Fibroblast of lung (primary cell): ENCODE results near the gene EME1. TPM values are rescaled to one million over a fixed set of nuclear protein-coding genes. Genes with fewer than 3 reads are reported as not detected.

Source experiments
- DNase-seq, 2 donors: peaks; one replicate each; pipeline versions ENCODE4 v3.0.0 to v3.0.0-alpha.2; 2010; ENCODE audit warnings: low read depth in 2 of 2
- H2AFZ ChIP-seq: 2 replicates; pipeline ENCODE4 v1.5.1; 2012; ENCODE audit warnings: low read length, control low read depth, inconsistent platforms
- H3K27ac ChIP-seq: 2 replicates; pipeline ENCODE4 v1.5.1; 2011; ENCODE audit warnings: low read length, control low read depth; ENCODE audit not compliant: insufficient read depth
- H3K27me3 ChIP-seq: 2 replicates; pipeline ENCODE4 v1.5.1; 2011; ENCODE audit warnings: mild to moderate bottlenecking, low read length; ENCODE audit not compliant: control insufficient read depth, insufficient read depth
- H3K36me3 ChIP-seq: 2 replicates; pipeline ENCODE4 v1.5.1; 2011; ENCODE audit warnings: low read length; ENCODE audit not compliant: control insufficient read depth, insufficient read depth
- H3K4me1 ChIP-seq: 2 replicates; pipeline ENCODE4 v1.5.1; 2011; ENCODE audit warnings: low read length; ENCODE audit not compliant: control insufficient read depth, insufficient read depth; ENCODE audit errors: extremely low read depth
- H3K4me2 ChIP-seq: 2 replicates; pipeline ENCODE4 v1.5.1; 2011; ENCODE audit warnings: low read length, control low read depth; ENCODE audit not compliant: insufficient read depth; ENCODE audit errors: extremely low read depth
- H3K4me3 ChIP-seq, 4 experiments: fragments of 200-600 bp in 1 of 4; sonication (generic) in 1 of 4; replicated peaks in 1 of 4; 2 replicates each; pipeline ENCODE4 v1.5.1; 2011 to 2016; ENCODE audit warnings: low read length in 4 of 4, low read depth in 3 of 4, mild to moderate bottlenecking in 3 of 4, control low read depth in 2 of 4, inconsistent platforms in 1 of 4, mixed read lengths in 1 of 4; ENCODE audit not compliant: insufficient read depth in 1 of 4; ENCODE audit errors: control extremely low read depth in 1 of 4
- H3K79me2 ChIP-seq: 2 replicates; pipeline ENCODE4 v1.5.1; 2012; ENCODE audit warnings: mild to moderate bottlenecking, low read length, inconsistent platforms; ENCODE audit not compliant: control insufficient read depth, insufficient read depth
- H3K9ac ChIP-seq: 2 replicates; pipeline ENCODE4 v1.5.1; 2011; ENCODE audit warnings: mild to moderate bottlenecking, low read length, control low read depth; ENCODE audit not compliant: insufficient read depth
- H3K9me3 ChIP-seq: 2 replicates; pipeline ENCODE4 v1.5.1; 2012; ENCODE audit warnings: low read depth, low read length; ENCODE audit not compliant: control insufficient read depth, insufficient read depth
- H4K20me1 ChIP-seq: 2 replicates; pipeline ENCODE4 v1.5.1; 2011; ENCODE audit warnings: low read length; ENCODE audit not compliant: control insufficient read depth, insufficient read depth; ENCODE audit errors: extremely low read depth
- CTCF ChIP-seq, 2 donors: IDR thresholded peaks in 1 of 2; conservative IDR thresholded peaks in 1 of 2; 1 replicate in 1 of 2; 2 replicates in 1 of 2; pipeline ENCODE4 v1.5.1; 2011 to 2012; ENCODE audit warnings: low read length in 2 of 2, control low read depth in 1 of 2, inconsistent platforms in 1 of 2, low read depth in 1 of 2, mild to moderate bottlenecking in 1 of 2
- EZH2 ChIP-seq: IDR thresholded peaks from 2 replicates; pipeline ENCODE4 v1.5.1; 2012; ENCODE audit warnings: low read length, control low read depth, mild to moderate bottlenecking; ENCODE audit errors: missing control alignments
- polyA plus RNA-seq, 2 donors: library from polyadenylated mRNA; depleted of rRNA in 1 of 2; stranded (reverse) in 1 of 2; unstranded in 1 of 2; fragments of >200 nt; gene quantifications; 2 replicates each; pipeline ENCODE4 v1.2.1, GENCODE V29; 2011 to 2012; ENCODE audit warnings: missing spikeins in 1 of 2
- total RNA-seq: library from RNA; depleted of rRNA; stranded (reverse); fragments of >200 nt; gene quantifications from 2 replicates; pipeline ENCODE4 v1.2.1, GENCODE V29; 2014

The EME1 gene
- total and polyA plus RNA-seq, 2 donors (not counting 1 experiment from before 2014, with no cell fraction given) = 2.3 to 2.7 TPM

GRCh38 chr17:50389534-50389933 is 16.5 kb downstream of the EME1 start:
- Histone ChIP-seq H3K9me3 (no peaks in the 10 kb centered on the region), H3K79me2 (peaks cover 53% of the 10 kb centered on the region), H3K4me3 (no peak overlapping the region), H3K27me3 (no peaks in the 10 kb centered on the region), H3K9ac (no peak overlapping the region), H3K4me1 (no peaks in the 10 kb centered on the region), H4K20me1 (peaks cover 2% of the 10 kb centered on the region), H2AFZ (no peak overlapping the region), H3K36me3 (peaks cover 61% of the 10 kb centered on the region), H3K27ac (no peak overlapping the region), H3K4me2 (no peak overlapping the region)
- DNase-seq = no peak
- TF ChIP-seq CTCF (conservative IDR thresholded peaks at IDR 0.05 in 1 of 2, IDR thresholded peaks at IDR 0.05 in 1 of 2; ENCODE audit: low read depth in 1 of 2, low read length in 2 of 2) (no peak), EZH2 (no peak)

- no peak overlapping the region for H2AFZ ChIP-seq
- no peak overlapping the region for H3K4me2 ChIP-seq
- H3K9ac ChIP-seq = no peak overlapping the region
- peaks cover 7% of the 10 kb centered on the region for H3K4me1 ChIP-seq
- no peak for DNase-seq
- TF ChIP-seq EZH2 (no peak), CTCF (conservative IDR thresholded peaks at IDR 0.05 in 1 of 2, IDR thresholded peaks at IDR 0.05 in 1 of 2; ENCODE audit: low read depth in 1 of 2, low read length in 2 of 2) (no peak)
- H3K79me2 ChIP-seq = peaks cover 81% of the 10 kb centered on the region
- H3K27me3 ChIP-seq = no peaks in the 10 kb centered on the region
- H3K36me3 ChIP-seq = peaks cover 50% of the 10 kb centered on the region
- no peak overlapping the region for H3K27ac ChIP-seq
- no peak overlapping the region for H3K4me3 ChIP-seq
- no peaks in the 10 kb centered on the region for H3K9me3 ChIP-seq
- peaks cover 2% of the 10 kb centered on the region for H4K20me1 ChIP-seq
Measured at GRCh38 chr17:50392621-50393020, 19.6 kb downstream of the EME1 start.

GRCh38 chr17:50393700-50394099 is 20.7 kb downstream of the EME1 start:
- Histone ChIP-seq H4K20me1 (peaks cover 2% of the 10 kb centered on the region), H3K4me3 (no peak overlapping the region), H3K4me2 (no peak overlapping the region), H3K9ac (no peak overlapping the region), H3K4me1 (peaks cover 7% of the 10 kb centered on the region), H2AFZ (no peak overlapping the region), H3K9me3 (no peaks in the 10 kb centered on the region), H3K27me3 (no peaks in the 10 kb centered on the region), H3K79me2 (peaks cover 77% of the 10 kb centered on the region), H3K36me3 (peaks cover 42% of the 10 kb centered on the region), H3K27ac (no peak overlapping the region)
- DNase-seq = no peak
- TF ChIP-seq CTCF (conservative IDR thresholded peaks at IDR 0.05 in 1 of 2, IDR thresholded peaks at IDR 0.05 in 1 of 2; ENCODE audit: low read depth in 1 of 2, low read length in 2 of 2) = no peak
- no peak for TF ChIP-seq EZH2
